Smooth muscle cell (in vitro differentiated cells): ENCODE data around the gene RNU1-3. TPM values are rescaled to one million over a fixed set of nuclear protein-coding genes. Genes with fewer than 3 reads are reported as not detected.
"Not testable (repeated sequence)": the region's sequence is repeated elsewhere in the genome, so short reads cannot be mapped to it uniquely, and the experiment has no call there.

Experiments
- DNase-seq: peaks from one replicate; lab custom pipeline; 2025; ENCODE audit not compliant: unreplicated experiment; lab: John Stamatoyannopoulos, UW
- H2AFZ ChIP-seq: fragments of 200-600 bp; sonication (generic); 2 replicates; pipeline ENCODE4 v1.6.0; 2016; ENCODE audit warnings: antibody characterized with exemption, low read depth, mild to moderate bottlenecking
- H3F3A ChIP-seq: fragments of 200-600 bp; sonication (generic); 2 replicates; pipeline ENCODE4 v1.6.0; 2017; ENCODE audit warnings: antibody characterized with exemption, low read depth
- H3K27ac ChIP-seq: fragments of 200-600 bp; sonication (generic); 2 replicates; pipeline ENCODE4 v1.5.1; 2016; ENCODE audit warnings: low read depth, mild to moderate bottlenecking
- H3K27me3 ChIP-seq: fragments of 200-600 bp; sonication (generic); 2 replicates; pipeline ENCODE4 v1.6.1; 2016; ENCODE audit warnings: low read depth, mild to moderate bottlenecking
- H3K36me3 ChIP-seq: fragments of 200-600 bp; sonication (generic); 2 replicates; pipeline ENCODE4 v1.5.1; 2016; ENCODE audit warnings: low read depth
- H3K4me1 ChIP-seq: fragments of 200-600 bp; sonication (generic); 2 replicates; pipeline ENCODE4 v1.5.1; 2016; ENCODE audit warnings: low read depth
- H3K4me2 ChIP-seq: fragments of 200-600 bp; sonication (generic); 2 replicates; pipeline ENCODE4 v1.6.0; 2016; ENCODE audit warnings: mild to moderate bottlenecking
- H3K4me3 ChIP-seq: fragments of 200-600 bp; sonication (generic); 2 replicates; pipeline ENCODE4 v1.5.1; 2016; ENCODE audit warnings: mild to moderate bottlenecking
- H3K79me2 ChIP-seq: fragments of 200-600 bp; sonication (generic); 2 replicates; pipeline ENCODE4 v1.6.0; 2016; ENCODE audit warnings: low read depth, mild to moderate bottlenecking
- H3K9ac ChIP-seq: fragments of 200-600 bp; sonication (generic); 2 replicates; pipeline ENCODE4 v1.6.0; 2016; ENCODE audit warnings: low read depth
- H3K9me3 ChIP-seq: fragments of 200-600 bp; sonication (generic); replicated peaks from 2 replicates; pipeline ENCODE4 v1.5.1; 2016; ENCODE audit warnings: low read depth
- H4K20me1 ChIP-seq: fragments of 200-600 bp; sonication (generic); 2 replicates; pipeline ENCODE4 v1.6.0; 2016; ENCODE audit warnings: low read depth
- WGBS: methylation state at CpG from one replicate; pipeline ENCODE4 v1.1.7; 2016; ENCODE audit warnings: low lambda C conversion rate; 5-methylcytosine and 5-hydroxymethylcytosine counted together
- polyA plus RNA-seq: library from polyadenylated mRNA; unstranded; fragments of >200 nt; fragmentation: Nextera tagmentation; extraction: Ambion mirVana; gene quantifications from 2 replicates; pipeline ENCODE4 v1.2.1, GENCODE V29; 2016
- total RNA-seq: library from RNA; depleted of rRNA; stranded (reverse); fragments of >200 nt; gene quantifications from 2 replicates; pipeline ENCODE4 v1.2.3, GENCODE V29; 2014
- TF ChIP-seq, protein P1 (sequence below): fragments of 200-600 bp; sonication (generic); IDR thresholded peaks from 2 replicates; pipeline ENCODE4 v1.5.1; 2017; ENCODE audit warnings: borderline replicate concordance, mild to moderate bottlenecking, antibody characterized with exemption; ENCODE audit not compliant: insufficient read depth, poor library complexity, severe bottlenecking

The RNU1-3 gene
- total and polyA plus RNA-seq, 2 experiments from 2014 or later: under 0.01 to 4.2 TPM

DNA sequence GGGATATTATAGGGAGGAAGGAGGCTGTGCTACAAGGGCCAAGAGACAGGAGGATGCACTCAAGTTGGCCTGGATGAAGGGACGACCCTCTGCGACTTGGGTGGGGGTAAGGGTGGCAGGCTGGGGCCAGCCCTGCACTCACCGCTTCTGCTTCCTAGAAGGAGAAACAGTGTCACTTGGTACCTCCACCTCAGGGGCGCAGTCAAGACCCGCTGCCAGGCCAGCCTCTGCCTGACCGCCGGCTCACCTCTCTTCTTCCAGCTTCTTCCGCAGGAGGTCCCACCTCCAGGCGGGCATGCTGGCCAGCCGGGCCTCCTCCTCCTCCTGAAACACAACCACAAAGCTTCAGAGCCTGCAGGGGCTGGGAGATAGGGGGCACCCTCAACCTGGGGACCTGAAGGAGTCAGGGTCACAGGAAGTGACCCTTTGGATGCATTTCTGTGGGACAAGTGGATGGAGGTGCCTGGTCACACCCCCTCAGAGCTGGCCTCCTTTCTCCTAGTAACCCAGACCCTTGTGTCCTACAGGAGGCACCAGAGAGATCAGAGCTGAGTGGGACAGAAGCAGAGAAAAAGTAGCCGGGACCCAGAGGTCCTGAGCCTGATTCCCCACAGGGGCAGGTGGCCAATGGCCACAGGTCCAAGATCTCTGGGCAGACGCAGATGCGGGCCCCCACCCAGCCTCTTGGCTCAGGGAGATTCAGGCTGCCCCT lies 24.4 kb upstream of the RNU1-3 start:
- H4K20me1 ChIP-seq, H3K4me2 ChIP-seq, H3F3A ChIP-seq, H3K9me3 ChIP-seq, DNase-seq, H3K9ac ChIP-seq, H3K4me3 ChIP-seq, H3K4me1 ChIP-seq, H2AFZ ChIP-seq, H3K79me2 ChIP-seq, H3K36me3 ChIP-seq, H3K27ac ChIP-seq, H3K27me3 ChIP-seq: not testable (repeated sequence)
- WGBS: no CpG with 5 or more reads among the region's 13 CpGs

DNA sequence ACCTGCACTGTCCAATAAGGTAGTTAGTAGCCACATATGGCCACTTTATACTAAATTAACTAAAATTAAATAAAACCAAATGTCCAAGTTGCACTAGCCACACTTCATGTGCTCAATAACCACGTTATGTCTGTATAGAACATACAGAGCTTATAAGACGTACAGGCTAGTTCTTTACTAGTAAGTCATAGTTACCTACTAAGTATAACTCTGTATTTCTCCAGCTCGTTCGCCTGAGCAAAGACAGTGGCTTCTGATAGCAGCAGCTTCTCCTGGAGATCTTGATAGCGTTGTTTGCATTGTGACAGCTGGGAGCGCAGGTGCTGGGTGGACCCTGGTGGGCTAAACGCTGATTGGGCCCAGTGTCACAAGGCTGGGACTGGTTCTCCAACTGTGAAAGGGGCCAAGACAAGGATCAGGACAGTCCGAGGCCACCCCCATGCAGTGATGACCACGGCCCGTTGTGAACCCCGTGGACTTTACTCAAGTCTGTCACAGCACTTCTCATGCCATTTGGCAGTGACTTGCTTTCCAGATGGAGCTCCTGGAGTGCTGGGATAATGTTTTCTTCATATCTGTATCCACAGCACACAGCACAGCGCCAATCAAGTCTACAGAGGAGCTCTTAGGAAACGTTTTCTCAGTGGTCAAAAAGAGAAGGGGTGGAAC lies 20.5 kb upstream of the RNU1-3 start:
- H3K27me3 ChIP-seq, H3K36me3 ChIP-seq, H4K20me1 ChIP-seq, H3K4me2 ChIP-seq, H3K9ac ChIP-seq, DNase-seq, H3K27ac ChIP-seq, H3K9me3 ChIP-seq, H2AFZ ChIP-seq, H3K79me2 ChIP-seq, H3K4me3 ChIP-seq, H3K4me1 ChIP-seq, H3F3A ChIP-seq: not testable (repeated sequence)
- 89% methylated on average over 13 of the region's 13 CpGs for WGBS

DNA sequence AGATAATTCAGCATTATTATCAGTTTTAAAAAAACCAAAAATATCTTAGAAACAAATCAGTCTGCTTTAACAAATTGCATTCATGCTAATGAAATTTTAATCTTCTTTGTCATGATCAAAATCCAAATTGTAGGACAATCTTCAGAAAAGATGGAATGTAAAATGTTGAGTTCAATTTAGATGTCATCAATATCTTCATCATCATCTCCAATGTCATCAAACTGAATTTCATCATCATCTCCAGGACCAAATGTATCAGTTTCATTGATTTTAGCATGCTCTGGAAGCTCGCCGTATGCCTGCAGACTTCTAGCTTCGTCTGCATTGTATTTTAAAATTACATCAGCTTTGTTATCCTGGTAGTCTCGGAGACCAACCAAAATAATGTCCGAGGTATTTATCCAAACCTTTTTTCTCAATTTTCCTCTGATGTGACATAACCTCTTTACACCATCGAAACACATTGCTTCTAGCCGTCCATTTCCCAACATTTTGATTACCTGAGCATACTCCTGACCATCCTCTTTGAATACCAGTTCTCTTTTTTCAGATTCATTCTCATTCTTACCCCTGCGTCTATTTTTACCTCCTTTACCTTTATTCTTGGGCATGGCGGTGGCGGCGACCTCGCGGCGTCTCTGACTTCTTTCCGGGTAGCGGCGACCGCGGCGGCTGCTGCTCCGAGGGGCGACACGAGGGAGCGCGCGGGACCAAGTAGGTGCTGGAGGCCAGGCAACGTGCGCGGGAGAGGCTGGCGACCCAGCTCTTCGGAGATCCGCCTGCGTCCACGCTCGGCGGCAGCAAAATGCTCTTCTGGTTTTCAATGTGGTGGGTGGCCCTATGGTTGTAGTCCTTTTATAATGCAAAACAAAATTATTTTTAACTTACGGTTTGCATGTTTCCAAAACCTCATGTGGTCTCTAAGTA lies 19.0 kb upstream of the RNU1-3 start:
- H3K4me3 ChIP-seq, H3F3A ChIP-seq, H2AFZ ChIP-seq, H3K27ac ChIP-seq, H4K20me1 ChIP-seq, DNase-seq, H3K79me2 ChIP-seq, H3K36me3 ChIP-seq, H3K9ac ChIP-seq, H3K4me2 ChIP-seq, H3K27me3 ChIP-seq, H3K9me3 ChIP-seq, H3K4me1 ChIP-seq: not testable (repeated sequence)
- WGBS: 69% methylated on average over 37 of the region's 37 CpGs

DNA sequence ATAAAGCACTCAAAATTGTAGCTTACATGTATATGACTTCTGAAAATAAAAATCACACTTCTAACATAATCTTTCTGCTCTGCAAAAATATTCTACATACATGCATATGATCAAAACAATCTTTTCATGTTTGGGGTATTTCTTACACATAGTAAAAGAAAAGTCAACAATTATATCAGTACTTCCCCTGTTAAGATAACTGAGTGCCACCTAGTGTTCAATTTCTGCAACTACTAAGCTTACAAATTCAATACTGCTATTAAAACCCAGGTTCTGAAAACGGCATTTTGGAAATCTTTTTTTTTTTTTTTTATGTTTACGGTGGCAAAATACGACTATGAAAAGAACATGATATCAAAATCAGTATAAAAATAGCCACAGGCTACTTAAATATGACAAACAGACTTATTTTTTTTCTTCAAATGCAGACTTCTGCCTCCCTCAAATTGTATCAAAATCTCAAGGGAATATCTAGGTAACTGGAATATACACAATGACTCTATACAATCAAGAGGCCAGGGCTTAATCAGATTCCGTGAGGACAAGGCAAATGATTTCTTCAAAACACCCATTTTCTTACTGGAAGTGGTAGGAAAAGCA lies 18.1 kb upstream of the RNU1-3 start:
- not testable (repeated sequence) for H3K9me3 ChIP-seq, H3K27ac ChIP-seq, DNase-seq, H2AFZ ChIP-seq, H3K36me3 ChIP-seq, H3K4me1 ChIP-seq, H4K20me1 ChIP-seq, H3K4me2 ChIP-seq, H3K4me3 ChIP-seq, H3K27me3 ChIP-seq, H3K9ac ChIP-seq, H3F3A ChIP-seq, H3K79me2 ChIP-seq
- TF ChIP-seq, protein P1, sequence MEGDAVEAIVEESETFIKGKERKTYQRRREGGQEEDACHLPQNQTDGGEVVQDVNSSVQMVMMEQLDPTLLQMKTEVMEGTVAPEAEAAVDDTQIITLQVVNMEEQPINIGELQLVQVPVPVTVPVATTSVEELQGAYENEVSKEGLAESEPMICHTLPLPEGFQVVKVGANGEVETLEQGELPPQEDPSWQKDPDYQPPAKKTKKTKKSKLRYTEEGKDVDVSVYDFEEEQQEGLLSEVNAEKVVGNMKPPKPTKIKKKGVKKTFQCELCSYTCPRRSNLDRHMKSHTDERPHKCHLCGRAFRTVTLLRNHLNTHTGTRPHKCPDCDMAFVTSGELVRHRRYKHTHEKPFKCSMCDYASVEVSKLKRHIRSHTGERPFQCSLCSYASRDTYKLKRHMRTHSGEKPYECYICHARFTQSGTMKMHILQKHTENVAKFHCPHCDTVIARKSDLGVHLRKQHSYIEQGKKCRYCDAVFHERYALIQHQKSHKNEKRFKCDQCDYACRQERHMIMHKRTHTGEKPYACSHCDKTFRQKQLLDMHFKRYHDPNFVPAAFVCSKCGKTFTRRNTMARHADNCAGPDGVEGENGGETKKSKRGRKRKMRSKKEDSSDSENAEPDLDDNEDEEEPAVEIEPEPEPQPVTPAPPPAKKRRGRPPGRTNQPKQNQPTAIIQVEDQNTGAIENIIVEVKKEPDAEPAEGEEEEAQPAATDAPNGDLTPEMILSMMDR: peak; percentile 40
- 9% methylated on average over 4 of the region's 4 CpGs for WGBS

DNA sequence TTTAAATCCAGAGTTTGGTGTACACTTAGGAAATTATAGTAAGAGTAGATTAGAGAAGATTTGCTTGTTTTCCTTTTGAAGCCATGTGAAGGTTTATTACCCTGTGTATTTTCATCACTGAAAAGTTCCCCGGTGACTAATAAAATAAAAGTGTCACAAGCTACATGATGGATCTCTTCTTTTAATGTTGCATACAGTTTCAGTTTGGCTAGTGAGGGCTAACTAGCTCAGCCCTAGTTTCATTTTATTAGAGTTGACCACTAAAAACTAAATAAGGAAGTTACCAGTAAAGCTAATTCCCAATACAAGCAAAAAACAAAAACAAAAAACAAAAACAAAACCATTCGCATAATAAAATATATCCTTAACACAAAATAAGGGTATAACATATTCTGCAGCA lies 17.4 kb upstream of the RNU1-3 start:
- not testable (repeated sequence) for H3K4me3 ChIP-seq, H3F3A ChIP-seq, H3K9me3 ChIP-seq, DNase-seq, H3K4me1 ChIP-seq, H3K9ac ChIP-seq, H3K27ac ChIP-seq, H3K79me2 ChIP-seq, H3K27me3 ChIP-seq, H4K20me1 ChIP-seq, H3K4me2 ChIP-seq, H2AFZ ChIP-seq, H3K36me3 ChIP-seq
- WGBS: 57% methylated on average over 1 of the region's 2 CpGs

DNA sequence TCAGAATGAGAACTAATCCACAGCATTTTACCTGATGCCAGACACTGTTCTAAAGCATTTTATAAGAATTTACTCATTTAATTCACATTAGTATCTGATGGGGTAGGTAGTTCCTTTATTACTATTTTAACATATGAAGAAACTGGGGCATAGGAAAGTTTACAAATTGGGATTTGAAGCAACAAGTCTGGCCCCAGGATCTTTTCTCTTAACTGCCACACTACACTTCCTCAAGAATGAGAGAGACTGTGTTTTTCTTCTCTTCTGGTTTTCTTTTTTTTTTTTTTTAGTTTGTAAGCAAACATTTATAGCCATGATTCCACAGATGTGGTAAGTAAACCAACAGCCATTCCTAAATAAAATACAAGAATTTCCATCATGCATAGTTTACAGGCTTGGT lies 16.1 kb upstream of the RNU1-3 start:
- not testable (repeated sequence) for H3K9me3 ChIP-seq, H3K9ac ChIP-seq, H3K36me3 ChIP-seq, H3K4me3 ChIP-seq, H3K27me3 ChIP-seq, DNase-seq, H3K79me2 ChIP-seq, H3K4me2 ChIP-seq, H3F3A ChIP-seq, H4K20me1 ChIP-seq, H3K4me1 ChIP-seq, H3K27ac ChIP-seq, H2AFZ ChIP-seq

DNA sequence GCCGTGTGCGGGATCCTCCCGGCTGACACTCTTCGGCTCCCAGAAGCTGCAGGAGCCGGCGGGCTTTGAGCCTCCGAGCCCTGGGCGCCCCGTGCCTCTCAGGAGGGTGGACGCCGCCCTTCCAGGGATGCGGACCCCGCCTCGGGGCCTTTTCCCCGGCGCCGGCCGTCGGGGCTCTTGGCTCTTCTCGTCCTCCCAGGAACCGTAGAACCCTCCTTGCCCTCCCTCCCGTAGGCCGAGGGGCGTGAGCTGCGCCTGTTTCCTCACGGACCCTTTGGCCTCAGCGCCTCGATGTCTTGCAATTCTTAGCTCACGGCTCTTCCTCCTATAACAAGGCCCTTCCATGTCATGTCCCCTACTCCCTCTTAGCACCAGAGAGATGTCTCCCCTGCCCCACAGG lies 13.6 kb upstream of the RNU1-3 start:
- not testable (repeated sequence) for H3F3A ChIP-seq, H4K20me1 ChIP-seq, H3K4me1 ChIP-seq, H3K27me3 ChIP-seq, H3K4me3 ChIP-seq, H3K9ac ChIP-seq, H3K27ac ChIP-seq, H3K79me2 ChIP-seq, H3K4me2 ChIP-seq, H3K36me3 ChIP-seq, DNase-seq, H3K9me3 ChIP-seq, H2AFZ ChIP-seq
- 66% methylated on average over 19 of the region's 29 CpGs for WGBS
